Measurements from ENCODE around the gene SDK1.

SDK1 gene

GRCh38 chr7:4056552-4057288 is 755.7 kb downstream of the SDK1 start:
- in situ Hi-C loops (cut with MboI; ENCODE audit: low sequenced_read_pairs), result no loop called here

- in situ Hi-C loops (cut with MboI; ENCODE audit: low sequenced_read_pairs), result no loop called here
Measured at GRCh38 chr7:4057289-4057616, 756.2 kb downstream of the SDK1 start.

- in situ Hi-C loops (cut with MboI; ENCODE audit: low sequenced_read_pairs), result no loop called here
Measured at GRCh38 chr7:4058158-4058557, 757.1 kb downstream of the SDK1 start.

- in situ Hi-C loops (cut with MboI; ENCODE audit: low sequenced_read_pairs), result no loop called here
Measured at GRCh38 chr7:4065190-4065589, 764.1 kb downstream of the SDK1 start.

GRCh38 chr7:4066206-4066605 is 765.2 kb downstream of the SDK1 start:
- in situ Hi-C loops (cut with MboI; ENCODE audit: low sequenced_read_pairs), result no loop called here

GRCh38 chr7:4066626-4067475 is 765.8 kb downstream of the SDK1 start:
- in situ Hi-C loops (cut with MboI; ENCODE audit: low sequenced_read_pairs), result no loop called here

GRCh38 chr7:4067476-4067760 is 766.4 kb downstream of the SDK1 start:
- in situ Hi-C loops (cut with MboI; ENCODE audit: low sequenced_read_pairs), result no loop called here

- in situ Hi-C loops (cut with MboI; ENCODE audit: low sequenced_read_pairs), result no loop called here
Measured at GRCh38 chr7:4067874-4068273, 766.8 kb downstream of the SDK1 start.

- in situ Hi-C loops (cut with MboI; ENCODE audit: low sequenced_read_pairs), result no loop called here
Measured at GRCh38 chr7:4068286-4068685, 767.2 kb downstream of the SDK1 start.

GRCh38 chr7:4069268-4070095 is 768.4 kb downstream of the SDK1 start:
- in situ Hi-C loops (cut with MboI; ENCODE audit: low sequenced_read_pairs), result no loop called here

GRCh38 chr7:4070214-4070613 is 769.2 kb downstream of the SDK1 start:
- in situ Hi-C loops (cut with MboI; ENCODE audit: low sequenced_read_pairs), result no loop called here

GRCh38 chr7:4071370-4072058 is 770.5 kb downstream of the SDK1 start:
- in situ Hi-C loops (cut with MboI; ENCODE audit: low sequenced_read_pairs), result no loop called here

GRCh38 chr7:4072161-4072925 is 771.3 kb downstream of the SDK1 start:
- in situ Hi-C loops (cut with MboI; ENCODE audit: low sequenced_read_pairs), result no loop called here

- in situ Hi-C loops (cut with MboI; ENCODE audit: low sequenced_read_pairs), result no loop called here
Measured at GRCh38 chr7:4073052-4073451, 772.0 kb downstream of the SDK1 start.

- in situ Hi-C loops (cut with MboI; ENCODE audit: low sequenced_read_pairs), result no loop called here
Measured at GRCh38 chr7:4073750-4074149, 772.7 kb downstream of the SDK1 start.

- in situ Hi-C loops (cut with MboI; ENCODE audit: low sequenced_read_pairs), result no loop called here
Measured at GRCh38 chr7:4074407-4074806, 773.4 kb downstream of the SDK1 start.

- in situ Hi-C loops (cut with MboI; ENCODE audit: low sequenced_read_pairs), result no loop called here
Measured at GRCh38 chr7:4074994-4075393, 773.9 kb downstream of the SDK1 start.

GRCh38 chr7:4076701-4077294 is 775.7 kb downstream of the SDK1 start:
- in situ Hi-C loops (cut with MboI; ENCODE audit: low sequenced_read_pairs), result no loop called here

- in situ Hi-C loops (cut with MboI; ENCODE audit: low sequenced_read_pairs), result no loop called here
Measured at GRCh38 chr7:4077980-4078379, 776.9 kb downstream of the SDK1 start.

GRCh38 chr7:4078580-4078979 is 777.5 kb downstream of the SDK1 start:
- in situ Hi-C loops (cut with MboI; ENCODE audit: low sequenced_read_pairs), result no loop called here

Measured in hTERT RPE-1 (cell line).